HG02938 (cell line): Measurements from ENCODE around the gene IFFO2.
"Not testable (repeated sequence)": the region's sequence is repeated elsewhere in the genome, so short reads cannot be mapped to it uniquely, and the experiment has no call there.

Source experiments
- ATAC-seq: cut with Tn5 transposase; IDR thresholded peaks from one replicate; pipeline ENCODE4 v1.9.1; 2021; ENCODE audit warnings: mild to moderate bottlenecking, moderate library complexity; ENCODE audit not compliant: unreplicated experiment

The IFFO2 gene

GRCh38 chr1:18901147-18901951 is 55.1 kb downstream of the IFFO2 start:
- no peak for ATAC-seq

GRCh38 chr1:18900303-18900841 is 56.1 kb downstream of the IFFO2 start:
- no peak for ATAC-seq

- no peak for ATAC-seq
Measured at GRCh38 chr1:18899363-18900049, 57.0 kb downstream of the IFFO2 start.

GRCh38 chr1:18898567-18898966 is 57.9 kb downstream of the IFFO2 start:
- no peak for ATAC-seq

- no peak for ATAC-seq
Measured at GRCh38 chr1:18895317-18895716, 61.2 kb downstream of the IFFO2 start.

- no peak for ATAC-seq
Measured at GRCh38 chr1:18893120-18893519, 63.4 kb downstream of the IFFO2 start.

- ATAC-seq: not testable (repeated sequence)
Measured at GRCh38 chr1:18891858-18892257, 64.6 kb downstream of the IFFO2 start.

- ATAC-seq: no peak
Measured at GRCh38 chr1:18891426-18891780, 65.1 kb downstream of the IFFO2 start.

- ATAC-seq: no peak
Measured at GRCh38 chr1:18890706-18891425, 65.6 kb downstream of the IFFO2 start.

- no peak for ATAC-seq
Measured at GRCh38 chr1:18886003-18886335, 70.5 kb downstream of the IFFO2 start.

GRCh38 chr1:18885311-18886002 is 71.0 kb downstream of the IFFO2 start:
- no peak for ATAC-seq

GRCh38 chr1:18884727-18885126 is 71.7 kb downstream of the IFFO2 start:
- no peak for ATAC-seq

GRCh38 chr1:18884419-18884717 is 72.1 kb downstream of the IFFO2 start:
- ATAC-seq: no peak

GRCh38 chr1:18883636-18884418 is 72.6 kb downstream of the IFFO2 start:
- ATAC-seq: no peak

GRCh38 chr1:18883079-18883478 is 73.4 kb downstream of the IFFO2 start:
- no peak for ATAC-seq

GRCh38 chr1:18882486-18882885 is 74.0 kb downstream of the IFFO2 start:
- no peak for ATAC-seq

- no peak for ATAC-seq
Measured at GRCh38 chr1:18881642-18882431, 74.6 kb downstream of the IFFO2 start.

- ATAC-seq: no peak
Measured at GRCh38 chr1:18881164-18881563, 75.3 kb downstream of the IFFO2 start.

GRCh38 chr1:18880585-18880984 is 75.9 kb downstream of the IFFO2 start:
- ATAC-seq: no peak
